ENCODE data around the gene SUPT6H.
"Not testable (repeated sequence)": the region's sequence is repeated elsewhere in the genome, so short reads cannot be mapped to it uniquely, and the experiment has no call there.

Gene SUPT6H

DNA sequence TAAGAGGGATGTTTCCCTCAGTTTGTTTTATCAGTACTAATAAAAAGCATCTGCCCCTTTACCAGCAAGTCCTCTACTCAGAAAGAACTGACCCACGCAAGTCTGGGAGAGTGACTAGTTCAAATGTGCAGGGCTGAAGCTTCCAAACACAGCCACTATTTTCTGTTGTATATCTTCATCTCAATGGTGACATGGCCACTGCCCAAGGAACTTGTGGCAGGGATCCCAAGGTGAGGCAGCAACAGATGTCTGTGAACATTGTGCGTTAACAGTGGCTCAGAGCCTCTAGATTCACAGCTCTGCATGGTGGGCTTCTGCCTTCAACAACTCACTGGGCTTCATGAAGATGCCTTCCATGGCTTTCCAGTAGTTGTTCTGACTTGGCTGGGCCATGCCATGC is 13.3 kb upstream of the SUPT6H start:
- DNase-seq (ENCODE audit: low read depth, low spot score), result no peak

DNA sequence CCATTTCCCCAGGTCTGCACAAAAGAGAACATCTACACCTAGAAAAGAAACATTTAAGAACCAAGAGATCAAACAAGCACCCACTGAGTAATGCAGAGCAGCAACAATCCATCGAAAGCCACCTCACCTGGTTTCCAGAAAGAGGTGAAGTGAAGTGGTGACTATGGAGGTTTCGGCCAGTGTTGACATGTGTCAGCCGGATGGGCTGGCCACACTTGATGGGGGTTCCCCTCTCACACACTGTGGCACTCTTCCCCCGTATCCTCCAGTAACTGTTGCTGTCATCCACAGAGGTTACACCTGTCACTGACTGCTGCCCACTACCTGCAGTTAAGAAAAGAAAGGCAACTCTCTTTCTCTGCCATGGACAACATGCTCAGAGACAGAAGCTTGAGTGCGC is 6.8 kb upstream of the SUPT6H start:
- no peak for DNase-seq (ENCODE audit: low read depth, low spot score)

DNA sequence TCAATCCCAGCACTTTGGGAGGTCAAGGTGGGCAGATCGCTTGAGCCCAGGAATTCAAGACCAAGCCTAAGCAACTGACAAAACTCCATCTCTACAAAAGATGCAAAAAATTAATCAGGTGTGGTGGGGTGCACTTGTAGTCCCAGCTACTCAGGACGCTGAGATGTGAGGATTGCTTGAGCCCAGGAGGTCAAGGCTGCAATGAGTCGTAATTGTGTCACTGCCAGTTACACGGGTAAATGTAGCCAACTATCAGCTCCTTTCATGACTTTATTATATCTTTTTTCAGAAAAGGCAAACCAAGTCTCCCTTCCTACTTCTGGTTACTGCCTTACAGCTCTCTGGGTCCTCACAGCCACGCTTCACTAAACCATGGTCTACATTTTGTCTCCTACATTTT is 4.2 kb upstream of the SUPT6H start:
- DNase-seq (ENCODE audit: low read depth, low spot score), result no peak

DNA sequence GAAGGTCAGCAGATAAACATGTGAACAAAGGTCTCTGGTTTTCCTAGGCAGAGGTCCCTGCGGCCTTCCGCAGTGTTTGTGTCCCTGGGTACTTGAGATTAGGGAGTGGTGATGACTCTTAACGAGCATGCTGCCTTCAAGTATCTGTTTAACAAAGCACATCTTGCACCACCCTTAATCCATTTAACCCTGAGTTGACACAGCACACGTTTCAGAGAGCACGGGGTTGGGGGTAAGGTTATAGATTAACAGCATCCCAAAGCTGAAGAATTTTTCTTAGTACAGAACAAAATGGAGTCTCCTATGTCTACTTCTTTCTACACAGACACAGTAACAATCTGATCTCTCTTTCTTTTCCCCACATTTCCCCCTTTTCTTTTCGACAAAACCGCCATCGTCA is 3.7 kb upstream of the SUPT6H start:
- DNase-seq (ENCODE audit: low read depth, low spot score), result not testable (repeated sequence)

DNA sequence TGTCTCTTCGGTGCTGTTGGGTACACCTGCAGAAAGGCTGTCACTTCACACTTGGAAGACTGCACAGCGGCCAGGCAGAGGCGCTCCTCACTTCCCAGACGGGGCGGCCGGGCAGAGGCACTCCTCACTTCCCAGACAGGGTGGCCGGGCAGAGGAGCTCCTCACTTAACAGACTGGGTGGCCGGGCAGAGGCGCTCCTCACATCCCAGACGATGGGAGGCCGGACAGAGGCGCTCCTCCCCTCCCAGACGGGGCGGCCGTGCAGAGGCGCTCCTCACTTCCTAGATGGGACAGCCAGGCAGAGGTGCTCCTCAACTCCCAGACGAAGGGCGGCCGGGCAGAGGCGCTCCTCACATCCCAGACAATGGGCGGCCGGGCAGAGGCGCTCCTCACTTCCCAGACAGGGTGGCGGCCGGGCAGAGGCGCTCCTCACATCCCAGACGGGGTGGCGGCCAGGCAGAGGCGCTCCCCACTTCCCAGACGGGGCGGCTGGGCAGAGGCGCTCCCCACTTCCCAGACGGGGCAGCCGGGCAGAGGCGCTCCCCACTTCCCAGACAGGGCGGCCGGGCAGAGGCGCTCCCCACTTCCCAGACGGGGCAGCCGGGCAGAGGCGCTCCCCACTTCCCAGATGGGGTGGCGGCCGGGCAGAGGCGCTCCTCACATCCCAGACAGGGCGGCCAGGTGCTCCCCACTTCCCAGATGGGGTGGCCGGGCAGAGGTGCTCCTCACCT is 3.1 kb upstream of the SUPT6H start:
- not testable (repeated sequence) for DNase-seq (ENCODE audit: low read depth, low spot score)

DNA sequence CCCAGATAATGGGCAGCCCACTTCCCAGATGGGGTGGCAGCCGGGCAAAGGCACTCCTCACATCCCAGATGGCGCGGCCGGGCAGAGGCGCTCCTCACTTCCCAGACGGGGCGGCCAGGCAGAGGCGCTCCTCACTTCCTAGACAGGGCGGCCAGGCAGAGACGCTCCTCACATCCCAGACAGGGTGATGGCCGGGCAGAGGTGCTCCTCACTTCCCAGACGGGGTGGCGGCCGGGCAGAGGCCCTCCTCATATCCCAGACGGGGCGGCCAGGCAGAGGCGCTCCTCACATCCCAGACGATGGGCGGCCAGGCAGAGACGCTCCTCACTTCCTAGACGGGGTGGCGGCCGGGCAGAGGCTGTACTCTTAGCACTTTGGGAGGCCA is 2.5 kb upstream of the SUPT6H start:
- DNase-seq (ENCODE audit: low read depth, low spot score), result not testable (repeated sequence)

DNA sequence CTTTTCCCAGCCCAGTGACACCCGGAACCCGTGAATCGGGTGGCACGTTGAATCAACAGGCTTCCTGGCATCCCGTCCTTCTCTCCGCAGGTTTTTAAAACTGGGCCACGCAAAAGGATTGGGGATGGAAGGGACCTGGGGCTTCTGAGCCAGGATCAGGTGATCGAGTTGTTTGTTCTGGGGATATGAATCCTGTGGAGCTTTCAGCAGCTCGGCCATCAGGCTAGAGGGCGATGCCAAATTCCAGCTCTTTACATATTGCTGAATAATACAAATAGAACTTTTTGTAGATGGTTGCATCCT is 473 bp downstream of the SUPT6H start:
- DNase-seq (ENCODE audit: low read depth, low spot score), result no peak

DNA sequence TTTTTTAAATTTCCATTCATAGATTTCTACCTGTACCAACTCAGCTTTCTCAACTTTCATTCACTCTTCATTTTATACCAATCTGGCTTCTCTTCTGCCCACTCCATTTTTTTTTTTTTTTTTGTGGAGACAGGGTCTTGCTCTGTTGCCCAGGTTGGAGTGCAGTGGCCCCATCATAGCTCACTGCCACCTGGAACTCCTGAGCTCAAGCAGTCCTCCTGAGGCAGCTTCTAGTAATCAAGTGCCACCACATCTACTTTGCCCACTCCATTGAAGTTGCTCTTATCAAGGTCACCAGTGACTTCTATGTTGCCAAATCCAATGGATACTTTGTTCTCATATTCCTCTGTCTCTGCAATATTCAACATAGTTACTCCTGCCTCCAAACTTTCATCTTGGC is 1.7 kb downstream of the SUPT6H start:
- no peak for DNase-seq (ENCODE audit: low read depth, low spot score)

DNA sequence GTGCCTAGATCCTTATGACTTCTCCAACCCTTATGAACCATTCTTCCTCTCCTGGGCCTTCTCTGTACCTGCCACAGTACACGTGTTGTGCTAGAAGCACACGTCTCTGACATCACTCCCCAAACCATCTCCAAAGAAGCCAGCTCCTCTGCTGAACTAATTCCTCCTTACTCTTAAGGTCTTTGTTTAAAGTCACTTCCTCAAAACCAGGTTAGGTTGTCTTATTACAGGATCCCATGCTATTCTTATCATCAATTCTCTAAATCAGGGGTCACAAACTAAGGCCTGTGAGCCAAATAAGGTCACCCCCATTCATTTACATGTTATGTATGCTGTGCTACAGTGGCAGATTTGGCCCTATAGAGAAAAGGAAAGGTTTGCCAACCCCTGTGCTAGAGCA is 4.0 kb downstream of the SUPT6H start:
- no peak for DNase-seq (ENCODE audit: low read depth, low spot score)

DNA sequence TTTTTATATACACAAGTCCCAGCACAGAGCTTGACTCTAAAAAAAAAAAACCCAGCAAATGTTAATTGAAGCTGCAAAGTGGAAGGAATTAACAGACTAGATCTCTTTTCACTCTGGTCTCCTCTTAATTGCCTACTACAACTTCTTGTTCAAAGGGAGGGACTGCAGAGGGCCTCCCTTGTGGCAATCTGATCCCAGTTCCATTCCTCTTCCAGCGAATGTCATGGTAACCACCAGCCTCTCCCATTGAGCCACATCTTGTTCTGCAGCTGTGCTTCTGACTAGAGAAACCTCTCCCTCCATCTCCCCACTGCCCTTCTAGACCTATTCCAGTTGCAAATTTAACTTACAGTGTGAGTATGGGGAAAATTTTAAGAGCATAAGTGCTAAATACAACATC is 5.9 kb downstream of the SUPT6H start:
- DNase-seq (ENCODE audit: low read depth, low spot score), result no peak

DNA sequence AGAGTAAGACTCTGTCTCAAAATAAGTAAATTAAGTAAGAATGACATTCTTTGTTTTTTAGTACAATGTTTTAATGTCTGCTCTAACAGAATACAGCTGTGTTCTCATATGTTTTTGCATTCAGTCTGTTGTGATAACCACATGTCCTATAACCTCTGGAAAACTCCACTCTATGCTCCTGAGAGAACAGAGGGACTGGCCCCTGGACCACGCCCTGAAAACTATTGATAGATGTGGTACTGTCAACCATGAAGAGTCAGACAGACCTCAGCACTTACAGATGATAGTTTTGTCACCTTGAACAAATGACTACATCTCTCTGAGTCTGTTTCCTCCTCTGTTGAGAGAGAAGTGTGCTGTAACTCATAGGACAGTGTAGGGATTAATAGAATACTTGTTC is 7.9 kb downstream of the SUPT6H start:
- DNase-seq (ENCODE audit: low read depth, low spot score), result no peak

DNA sequence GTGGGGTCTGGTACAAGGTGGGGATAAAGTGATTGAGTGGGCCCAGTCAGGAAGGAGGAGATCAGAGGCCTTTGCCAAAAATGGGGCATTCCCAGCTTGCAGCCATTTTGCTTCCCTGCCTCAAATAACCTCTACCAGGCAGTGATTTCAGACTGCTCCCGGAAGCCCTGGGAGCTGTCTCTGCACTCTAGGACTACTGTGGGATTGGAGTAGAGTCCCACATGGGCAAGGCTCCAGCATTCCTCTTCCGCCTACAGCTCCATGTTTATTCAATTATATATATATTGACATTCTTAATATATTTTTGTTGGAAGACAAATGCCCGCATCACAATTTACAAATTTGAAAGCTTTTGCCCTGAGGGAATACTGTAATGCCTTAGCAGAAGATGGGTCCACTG is 13.5 kb downstream of the SUPT6H start:
- no peak for DNase-seq (ENCODE audit: low read depth, low spot score)

DNA sequence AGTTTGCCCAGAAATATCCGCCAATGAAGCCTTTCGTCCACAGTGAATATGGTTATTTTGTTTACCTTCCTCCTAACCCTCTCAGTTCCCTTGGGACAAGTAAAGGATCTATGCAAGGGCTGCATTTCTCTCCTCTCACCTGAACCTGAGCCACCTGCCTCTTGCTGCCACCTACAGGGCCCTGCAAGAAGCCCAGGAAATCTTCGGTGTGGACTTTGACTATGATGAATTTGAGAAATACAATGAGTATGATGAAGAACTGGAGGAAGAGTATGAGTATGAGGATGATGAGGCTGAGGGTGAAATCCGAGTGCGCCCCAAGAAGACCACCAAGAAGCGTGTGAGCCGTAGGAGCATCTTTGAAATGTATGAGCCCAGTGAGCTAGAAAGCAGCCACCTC is 14.0 kb downstream of the SUPT6H start:
- no peak for DNase-seq (ENCODE audit: low read depth, low spot score)

DNA sequence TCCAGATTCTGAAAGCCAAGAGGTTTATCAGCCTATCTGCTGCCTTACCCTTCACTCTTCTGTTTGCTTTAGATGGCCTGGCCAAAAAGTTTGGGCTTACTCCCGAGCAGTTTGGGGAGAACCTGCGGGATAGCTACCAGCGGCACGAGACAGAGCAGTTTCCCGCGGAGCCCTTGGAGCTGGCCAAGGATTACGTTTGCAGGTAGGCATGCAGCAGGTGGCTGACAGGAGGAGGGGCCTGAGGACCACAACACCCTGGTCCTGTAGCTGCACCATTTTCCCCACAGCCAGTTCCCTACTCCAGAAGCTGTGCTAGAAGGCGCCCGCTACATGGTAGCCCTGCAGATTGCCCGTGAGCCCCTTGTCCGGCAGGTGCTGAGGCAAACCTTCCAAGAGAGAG is 20.6 kb downstream of the SUPT6H start:
- no peak for DNase-seq (ENCODE audit: low read depth, low spot score)

DNA sequence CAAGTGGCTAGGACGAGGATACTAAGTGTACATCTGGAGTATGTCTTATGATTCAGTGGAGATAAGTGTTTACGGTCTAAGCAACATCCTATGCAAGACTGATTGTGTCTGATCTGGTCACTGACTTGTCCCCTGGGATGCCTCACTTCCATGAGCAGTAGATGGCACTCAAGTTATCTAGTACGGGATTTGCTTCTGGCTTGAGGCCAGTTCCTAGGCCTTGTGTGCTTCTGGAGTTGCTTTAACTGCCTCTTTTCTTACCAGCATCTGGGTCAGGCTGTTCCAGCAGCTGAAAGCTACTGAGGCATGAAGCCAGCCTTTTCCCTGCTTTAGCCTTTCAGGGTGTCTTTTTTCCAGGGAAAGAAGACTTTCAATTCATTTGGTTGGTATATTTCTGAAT is 23.0 kb downstream of the SUPT6H start:
- no peak for DNase-seq (ENCODE audit: low read depth, low spot score)

DNA sequence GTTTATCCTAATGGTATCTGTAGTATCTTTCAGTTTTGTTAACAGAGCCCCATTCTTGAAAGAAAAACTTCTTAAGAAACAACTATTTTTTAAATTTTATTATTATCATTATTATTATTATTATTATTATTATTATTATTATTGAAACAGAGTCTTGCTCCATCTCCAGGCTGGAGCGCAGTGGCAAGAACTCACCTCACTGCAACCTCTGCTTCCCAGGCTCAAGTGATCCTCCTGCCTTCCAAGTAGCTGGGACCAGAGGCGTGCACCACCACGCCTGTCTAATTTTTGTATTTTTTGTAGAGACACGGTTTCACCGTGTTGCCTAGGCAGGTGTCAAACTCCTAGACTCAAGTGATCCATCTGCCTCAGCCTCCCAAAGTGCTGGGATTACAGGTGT is 23.4 kb downstream of the SUPT6H start:
- no peak for DNase-seq (ENCODE audit: low read depth, low spot score)

DNA sequence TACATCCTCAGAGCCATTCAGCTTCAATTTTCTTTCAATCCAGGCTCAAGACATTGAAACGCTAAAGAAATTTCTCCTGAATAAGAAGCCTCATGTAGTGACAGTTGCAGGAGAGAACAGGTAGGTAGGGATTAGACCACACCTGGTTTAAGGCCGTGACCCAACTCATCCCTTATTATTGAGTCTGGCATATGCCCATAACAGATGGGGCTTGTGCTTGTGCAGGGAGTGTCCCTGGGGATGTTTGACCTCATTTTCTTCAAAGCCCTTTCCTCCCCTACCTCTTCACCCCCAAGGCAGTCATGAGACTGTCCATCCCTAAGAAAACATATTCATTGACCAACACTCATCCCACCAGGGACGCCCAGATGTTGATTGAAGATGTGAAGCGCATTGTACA is 24.3 kb downstream of the SUPT6H start:
- no peak for DNase-seq (ENCODE audit: low read depth, low spot score)

DNA sequence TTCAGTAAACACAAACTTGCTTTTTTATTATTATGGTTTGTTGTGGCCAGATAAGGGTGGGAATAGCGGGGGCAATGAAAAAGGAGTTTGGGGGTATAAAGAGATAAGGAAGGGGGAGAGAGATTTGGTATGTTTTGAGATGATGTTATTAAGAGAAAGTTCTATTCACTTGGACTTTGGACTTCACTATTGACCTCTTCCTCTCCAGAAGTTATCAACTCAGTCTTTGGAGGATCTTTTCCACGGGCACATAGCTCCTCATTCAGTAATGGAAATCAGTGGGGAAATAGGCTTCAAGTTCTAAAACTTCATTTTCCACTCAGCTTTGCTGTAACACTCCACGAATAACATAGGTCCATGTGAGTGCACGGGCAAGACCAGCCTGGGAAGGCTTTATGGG is 26.5 kb downstream of the SUPT6H start:
- DNase-seq (ENCODE audit: low read depth, low spot score), result no peak

DNA sequence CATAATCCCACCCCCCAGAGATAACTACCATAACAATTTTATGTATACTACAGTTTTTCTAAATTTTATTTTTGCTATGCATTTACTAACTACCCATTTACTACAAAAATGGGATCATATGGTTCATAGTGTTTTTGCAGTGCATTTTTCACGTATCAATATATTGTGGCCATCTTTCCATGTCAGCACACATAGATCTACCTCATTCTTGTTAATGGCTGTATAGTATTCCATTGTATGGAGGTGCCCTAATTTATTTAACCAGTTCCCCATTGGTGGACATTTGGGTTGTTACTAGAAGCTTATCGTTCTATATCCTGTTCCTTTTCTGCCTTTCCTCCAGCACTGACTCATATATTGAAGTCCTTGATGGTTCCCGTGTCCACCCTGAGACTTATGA is 27.0 kb downstream of the SUPT6H start:
- no peak for DNase-seq (ENCODE audit: low read depth, low spot score)

DNA sequence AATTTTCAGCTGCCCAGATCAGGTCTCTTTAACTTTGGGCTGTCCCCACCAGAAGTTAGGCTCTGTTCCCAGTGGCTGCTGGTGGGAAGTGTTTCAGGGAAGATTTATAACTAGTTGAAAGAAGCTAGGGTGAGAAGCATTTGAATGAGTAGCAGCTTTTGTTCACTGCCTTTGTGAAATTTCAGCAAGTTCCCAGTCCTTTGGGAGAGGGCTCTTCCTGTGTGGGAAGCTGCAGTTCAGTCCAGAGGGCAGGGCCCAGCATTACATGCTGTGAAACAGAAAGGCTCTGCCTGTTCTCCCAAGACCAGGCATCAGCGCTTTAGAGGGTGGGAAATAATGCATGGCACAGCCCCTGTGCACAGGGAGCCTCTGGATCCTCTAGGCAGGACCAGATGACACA is 31.9 kb downstream of the SUPT6H start:
- no peak for DNase-seq (ENCODE audit: low read depth, low spot score)

DNA sequence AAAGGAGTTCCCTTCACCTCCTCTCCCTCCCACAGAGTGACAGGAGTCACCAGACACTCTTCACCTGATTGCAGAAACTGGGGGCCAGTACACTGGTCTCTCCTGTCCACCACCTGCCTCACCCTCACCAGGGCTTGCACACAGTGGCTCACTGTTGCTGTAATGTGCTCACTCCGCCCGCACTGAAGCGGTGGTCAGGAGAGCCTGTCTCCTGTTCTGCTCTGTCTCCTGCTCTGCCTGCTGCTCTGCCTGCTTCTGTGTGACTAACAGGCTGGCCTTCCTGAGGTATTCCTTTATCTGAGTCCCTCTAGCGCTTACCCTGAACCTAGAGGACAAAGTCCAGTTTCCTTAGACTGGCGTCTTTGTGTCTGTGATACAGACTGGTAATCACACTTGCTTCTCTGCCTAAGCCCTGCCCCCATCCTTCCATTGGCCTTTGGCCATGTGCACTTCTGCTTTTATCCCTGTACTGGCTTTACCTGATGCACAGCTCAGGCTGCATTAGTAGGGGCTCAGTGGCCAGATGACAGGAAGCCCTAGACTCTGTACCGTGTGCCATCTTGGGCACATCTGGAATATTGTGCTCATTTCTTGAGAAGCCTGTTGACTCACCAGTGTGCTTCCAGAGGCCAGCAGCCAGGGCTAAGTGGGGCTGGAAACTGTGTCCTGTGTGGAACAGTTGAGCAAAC is 36.4 kb downstream of the SUPT6H start:
- no peak for DNase-seq (ENCODE audit: low read depth, low spot score)

DNA sequence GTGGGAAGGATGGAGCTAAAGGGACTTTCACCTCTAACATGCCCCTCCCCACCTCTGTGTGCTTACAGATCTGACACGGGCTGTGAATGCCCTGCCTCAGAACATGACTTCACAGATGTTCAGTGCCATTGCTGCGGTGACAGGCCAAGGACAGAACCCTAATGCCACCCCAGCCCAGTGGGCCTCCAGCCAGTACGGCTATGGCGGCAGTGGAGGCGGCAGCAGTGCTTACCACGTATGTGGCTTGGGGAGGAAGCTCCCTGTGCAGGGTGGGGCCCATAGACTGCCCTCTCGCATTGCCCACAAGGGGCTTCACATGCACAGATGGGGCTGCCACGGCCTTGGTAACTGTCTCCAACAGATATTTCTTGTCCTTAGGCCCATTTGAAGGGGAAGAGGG is 38.3 kb downstream of the SUPT6H start:
- DNase-seq (ENCODE audit: low read depth, low spot score), result no peak

DNA sequence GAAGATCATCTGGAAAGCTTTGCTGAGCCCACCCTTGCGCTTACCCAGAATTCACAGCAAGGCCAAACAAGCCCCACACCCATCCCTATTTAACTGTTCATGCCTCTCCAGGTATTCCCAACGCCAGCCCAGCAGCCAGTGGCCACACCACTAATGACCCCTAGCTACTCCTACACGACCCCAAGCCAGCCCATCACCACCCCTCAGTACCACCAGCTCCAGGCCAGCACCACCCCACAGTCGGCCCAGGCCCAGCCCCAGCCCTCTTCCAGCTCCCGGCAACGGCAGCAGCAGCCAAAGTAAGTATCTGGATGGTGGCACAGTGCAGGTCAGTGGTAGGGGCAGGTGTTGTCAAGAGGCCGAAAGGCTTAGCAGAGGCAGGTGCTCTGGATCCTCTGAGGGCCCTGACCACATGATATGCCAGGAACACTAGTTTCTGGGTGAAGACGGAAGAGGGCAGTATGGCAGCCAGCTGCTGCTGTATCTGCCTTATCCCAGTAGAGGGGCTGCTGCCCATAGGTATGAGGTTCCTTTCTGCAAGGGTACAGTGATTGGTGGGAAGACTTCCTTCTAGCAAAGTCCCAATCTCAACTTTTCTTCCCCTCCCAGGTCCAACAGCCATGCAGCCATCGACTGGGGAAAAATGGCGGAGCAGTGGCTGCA is 39.0 kb downstream of the SUPT6H start:
- no peak for DNase-seq (ENCODE audit: low read depth, low spot score)
